ENCODE data around the gene IFI27.

Gene IFI27

DNA sequence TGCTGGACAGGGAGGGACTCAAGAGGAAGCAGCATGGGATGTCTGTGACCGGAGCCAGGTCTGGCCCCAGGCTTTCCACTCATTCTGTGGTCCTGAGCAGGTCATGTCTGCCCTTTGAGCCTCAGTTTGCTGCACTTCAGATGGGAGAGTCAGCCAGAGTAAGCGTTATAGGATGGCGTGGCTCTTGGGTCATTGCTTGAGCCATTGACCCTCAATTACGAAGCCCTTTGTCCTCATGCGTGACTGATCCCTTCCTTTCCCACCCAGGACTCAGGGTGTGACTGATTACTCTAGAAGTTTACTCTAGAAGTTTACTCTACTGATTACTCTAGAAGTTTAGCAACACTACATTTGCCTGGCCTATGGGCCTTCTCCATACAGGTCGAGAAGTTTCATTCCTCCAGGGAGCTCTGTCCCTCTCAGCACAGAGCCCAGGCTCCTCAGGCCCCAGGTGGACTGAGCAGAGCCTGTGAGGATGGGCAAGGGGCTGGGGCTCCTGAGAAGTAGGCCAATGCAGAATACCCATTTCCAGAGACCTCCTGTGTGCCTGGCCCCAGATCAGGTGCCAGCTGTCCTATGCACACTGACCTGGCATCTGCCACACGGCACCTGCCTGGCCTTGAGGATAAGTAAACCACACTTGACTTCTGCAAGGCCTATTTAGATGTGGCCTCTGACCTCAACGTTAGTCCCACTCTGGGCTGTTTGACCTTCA lies 7.6 kb upstream of the IFI27 start:
- DNase-seq (ENCODE audit: low read depth in 2 of 2), result no peak

DNA sequence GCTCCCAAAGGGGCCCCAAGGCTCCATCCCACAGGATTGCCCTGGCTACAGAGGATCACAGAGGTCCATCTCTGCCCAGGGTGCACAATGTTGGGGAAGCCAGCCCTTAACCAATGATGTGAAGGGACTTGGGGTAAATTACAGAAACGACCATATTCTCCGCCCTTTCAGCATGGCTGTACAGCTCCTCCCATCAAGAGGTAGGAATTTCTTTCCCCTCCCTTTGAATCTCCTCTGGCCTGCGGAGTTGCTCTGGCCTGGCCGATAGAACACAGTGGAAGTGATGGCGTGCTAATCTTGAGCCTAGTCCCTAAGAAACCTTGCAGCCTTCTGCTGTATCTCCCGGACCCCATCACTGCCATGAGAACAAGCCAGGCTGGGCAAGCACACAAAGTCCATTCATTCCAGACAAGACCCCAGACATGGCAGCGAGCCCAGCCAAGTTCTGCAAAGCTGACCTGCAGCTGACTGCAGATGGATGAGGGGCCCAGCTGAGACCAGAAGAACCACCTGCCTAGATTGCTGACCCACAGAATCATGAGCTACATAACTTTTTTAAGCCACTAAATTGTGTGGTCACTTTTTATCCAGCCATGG lies 6.9 kb upstream of the IFI27 start:
- no peak for DNase-seq (ENCODE audit: low read depth in 2 of 2)

DNA sequence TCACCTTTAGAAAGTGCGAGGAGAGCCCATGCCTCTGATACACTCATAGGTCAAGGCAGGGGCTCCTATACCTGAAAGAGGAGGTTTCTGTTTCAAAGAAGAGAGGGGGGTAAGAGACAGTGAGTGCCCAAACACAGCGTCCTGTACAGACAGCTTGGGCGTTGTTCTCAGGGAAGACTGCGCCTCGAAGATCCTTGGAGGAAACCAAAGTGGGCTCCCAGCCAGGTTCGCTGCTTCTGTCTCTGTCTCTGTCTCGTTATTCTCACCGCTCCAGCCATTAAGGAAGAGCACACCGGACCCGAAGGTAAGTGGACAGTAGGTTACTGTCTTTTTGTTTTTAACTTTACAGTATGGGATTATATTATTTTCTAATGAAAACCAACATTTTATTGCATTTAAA lies 5.8 kb upstream of the IFI27 start:
- no peak for DNase-seq (ENCODE audit: low read depth in 2 of 2)

DNA sequence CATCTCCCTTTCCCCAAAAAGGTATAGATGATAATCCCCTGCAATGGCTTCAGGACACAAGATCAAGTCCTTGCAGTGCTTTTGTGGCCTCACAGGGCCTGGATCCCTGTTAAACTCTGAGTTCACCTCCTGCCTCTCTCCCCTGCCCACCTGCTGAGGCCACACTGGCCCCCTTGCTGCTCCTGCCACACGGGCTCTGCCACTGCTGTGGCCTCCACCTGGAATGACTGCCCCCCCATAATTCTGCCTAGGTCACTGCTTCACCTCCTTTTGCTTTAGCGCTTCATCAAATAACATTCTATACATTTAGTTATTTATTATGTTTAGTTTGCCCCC lies 653 bp upstream of the IFI27 start:
- no peak for DNase-seq (ENCODE audit: low read depth in 2 of 2)

DNA sequence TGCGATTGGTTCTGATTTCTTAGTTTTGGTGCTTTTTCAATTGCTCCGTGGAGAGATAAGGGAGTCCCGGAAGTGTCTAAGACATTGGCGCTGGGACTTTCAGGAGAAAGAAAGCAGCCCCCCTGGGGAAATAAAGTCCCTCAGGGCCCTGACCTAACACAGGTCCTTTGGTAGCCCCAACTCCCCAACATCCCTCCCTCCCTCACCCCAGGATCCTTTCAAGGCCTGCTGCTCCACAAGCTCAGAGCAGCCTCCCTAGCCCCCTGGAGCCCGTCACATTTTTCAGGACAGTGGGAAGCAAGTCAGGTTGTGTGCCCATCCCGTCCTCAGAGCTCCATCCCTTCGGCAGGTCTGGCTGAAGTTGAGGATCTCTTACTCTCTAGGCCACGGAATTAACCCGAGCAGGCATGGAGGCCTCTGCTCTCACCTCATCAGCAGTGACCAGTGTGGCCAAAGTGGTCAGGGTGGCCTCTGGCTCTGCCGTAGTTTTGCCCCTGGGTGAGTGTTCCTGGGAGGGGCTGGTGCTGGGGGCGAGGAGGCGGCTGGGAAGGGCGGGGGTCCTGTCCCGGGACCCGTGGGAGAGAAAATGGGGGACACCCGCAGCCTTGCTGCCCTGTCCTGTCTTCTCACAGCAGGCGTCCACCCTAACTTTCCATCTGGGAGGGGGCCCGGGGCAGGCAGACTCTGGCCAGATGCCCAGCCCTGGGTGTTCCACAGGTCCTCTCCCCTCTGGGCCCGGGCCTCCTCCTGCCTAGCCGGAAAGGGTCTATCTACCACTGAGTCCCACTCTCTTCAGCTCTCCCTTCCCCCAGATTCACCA lies 950 bp downstream of the IFI27 start:
- no peak for DNase-seq (ENCODE audit: low read depth in 2 of 2)

DNA sequence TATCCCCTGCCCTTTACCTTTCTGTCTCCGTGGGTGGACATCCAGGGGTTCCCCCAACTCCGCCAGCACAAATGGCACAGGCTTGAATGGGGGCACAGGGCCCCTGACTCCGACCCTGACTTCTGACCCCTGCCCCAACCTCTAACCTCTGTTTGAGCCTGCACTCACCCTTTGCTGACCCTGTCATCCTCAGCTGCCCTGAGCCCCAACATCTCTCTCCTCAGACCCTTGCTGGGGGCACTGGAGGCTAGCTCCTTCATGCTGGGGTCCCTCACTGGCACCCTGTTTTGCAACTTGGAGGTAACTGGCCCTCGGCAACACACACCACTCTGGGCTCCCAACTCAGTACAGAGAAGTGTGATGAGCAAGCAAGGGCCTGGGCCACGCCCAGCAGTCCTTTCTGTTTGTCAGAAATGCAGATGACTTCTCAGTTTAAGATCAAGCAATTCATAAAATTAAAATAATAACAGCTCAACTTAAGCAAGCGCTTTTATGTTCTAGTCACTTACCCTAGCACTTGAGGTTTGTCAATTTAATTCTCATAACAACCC lies 2.1 kb downstream of the IFI27 start:
- DNase-seq (ENCODE audit: low read depth in 2 of 2), result no peak

DNA sequence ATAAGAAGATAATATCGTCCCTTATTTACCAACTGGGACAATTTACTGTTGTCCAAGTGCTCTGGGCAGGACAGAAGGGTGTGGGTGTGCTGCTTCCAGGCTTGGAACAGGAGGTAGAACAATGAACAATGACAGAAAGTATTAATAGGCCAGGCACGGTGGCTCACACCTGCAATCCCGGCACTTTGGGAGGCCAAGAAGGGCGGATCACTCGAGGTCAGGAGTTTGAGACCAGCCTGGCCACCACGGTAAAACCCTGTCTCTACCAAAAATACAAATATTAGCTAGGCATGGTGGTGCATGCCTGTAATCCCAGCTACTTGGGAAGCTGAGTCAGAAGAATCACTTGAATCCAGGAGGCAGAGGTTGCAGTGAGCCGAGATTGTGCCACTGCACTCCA lies 2.5 kb downstream of the IFI27 start:
- DNase-seq (ENCODE audit: low read depth in 2 of 2), result no peak

DNA sequence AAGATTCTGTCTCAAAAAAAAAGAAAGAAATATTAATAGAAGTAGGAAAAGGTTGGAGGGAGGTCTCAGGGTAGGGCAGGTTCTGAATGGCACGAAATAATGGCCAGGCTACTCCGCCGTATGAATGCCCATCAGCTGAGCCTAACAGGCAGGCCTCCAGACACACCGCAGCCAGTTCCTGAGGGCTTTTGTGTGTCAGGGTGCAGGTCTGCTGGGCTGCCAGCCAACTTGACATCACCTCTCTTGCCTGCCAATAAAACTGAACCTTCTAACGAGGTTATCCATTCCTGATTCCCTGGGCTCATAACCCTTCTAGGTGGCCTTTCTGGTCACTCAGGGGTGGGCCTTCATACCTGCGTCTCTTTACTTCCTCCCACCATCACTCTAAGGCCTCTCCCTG lies 3.0 kb downstream of the IFI27 start:
- no peak for DNase-seq (ENCODE audit: low read depth in 2 of 2)

DNA sequence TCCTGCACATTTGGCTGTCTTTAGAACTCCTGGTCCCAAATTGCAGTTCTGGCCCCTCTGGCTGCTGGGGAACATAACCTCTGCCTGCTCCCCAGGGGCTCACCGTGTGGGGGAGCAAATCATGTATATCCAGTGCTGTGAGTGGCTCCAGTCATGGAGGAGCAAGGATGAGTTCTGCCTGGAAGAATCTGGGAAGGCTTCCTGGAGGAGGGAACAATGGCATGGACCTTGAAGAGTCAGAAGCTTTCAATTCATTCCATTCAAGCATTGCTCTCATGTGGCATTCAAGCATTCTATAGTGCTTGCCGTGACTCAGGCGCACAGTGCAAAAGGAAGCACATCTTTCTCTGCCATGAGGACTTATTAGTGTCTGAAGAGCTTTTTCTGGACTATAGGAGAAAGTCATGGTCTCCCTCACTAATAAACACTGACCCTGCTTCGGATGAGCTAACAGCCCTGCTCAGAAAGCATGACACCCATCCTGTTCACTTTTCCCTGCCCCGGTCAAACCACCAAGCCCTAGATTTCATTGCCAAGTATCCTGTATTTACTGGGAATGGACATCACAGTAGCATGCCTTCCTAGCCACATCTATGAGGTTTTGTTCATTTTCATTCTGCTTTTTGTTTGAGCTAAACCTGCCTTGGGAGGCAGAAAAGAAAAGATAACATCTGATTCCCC lies 3.5 kb downstream of the IFI27 start:
- DNase-seq (ENCODE audit: low read depth in 2 of 2), result no peak

DNA sequence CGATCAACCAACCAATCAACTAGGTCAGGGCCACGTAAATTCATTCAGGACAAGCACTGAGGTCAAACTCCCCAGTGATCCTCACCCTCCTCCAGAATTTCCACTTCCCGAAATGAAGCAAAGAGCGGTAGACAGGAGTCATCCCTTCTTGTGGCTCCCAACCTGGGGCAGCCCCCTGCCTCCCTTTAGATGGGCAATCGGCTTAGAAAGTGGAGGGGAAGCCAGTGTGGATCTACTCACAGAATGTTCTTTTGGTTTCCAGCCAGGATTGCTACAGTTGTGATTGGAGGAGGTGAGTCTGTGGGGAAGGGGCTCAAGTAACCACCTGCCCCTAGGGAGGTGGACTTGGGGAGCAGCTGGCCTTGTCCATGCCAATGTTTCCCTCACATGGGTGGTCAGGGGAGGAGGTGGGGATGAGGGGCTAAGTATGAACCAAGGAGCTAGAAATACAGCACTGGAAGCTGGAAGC lies 4.1 kb downstream of the IFI27 start:
- no peak for DNase-seq (ENCODE audit: low read depth in 2 of 2)

DNA sequence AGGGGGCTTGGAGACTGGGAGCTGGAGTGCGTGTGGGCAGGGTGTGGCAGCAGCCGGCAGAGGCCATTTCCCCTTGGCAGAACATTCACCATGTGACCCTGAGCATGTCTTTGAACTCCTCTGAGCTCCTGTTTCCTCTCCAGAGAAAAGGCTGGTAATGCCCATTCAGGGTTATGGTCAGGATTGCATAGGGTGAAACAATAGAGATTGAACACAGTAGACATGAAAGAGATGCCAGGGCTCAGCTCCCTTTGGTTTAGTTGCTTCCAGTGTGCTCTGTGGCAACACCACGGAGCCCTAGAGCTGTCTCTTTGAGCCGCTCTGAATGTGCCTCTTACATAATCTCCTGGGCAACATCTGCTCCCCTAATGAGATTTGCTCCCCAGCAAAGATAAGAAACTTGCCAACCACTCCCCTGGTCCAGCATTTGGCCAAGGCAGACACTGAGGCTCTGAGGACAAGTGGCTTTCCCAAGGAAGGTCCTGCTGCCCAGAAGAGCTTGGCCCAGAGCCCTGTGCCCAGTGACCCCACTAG lies 4.6 kb downstream of the IFI27 start:
- DNase-seq (ENCODE audit: low read depth in 2 of 2), result no peak

DNA sequence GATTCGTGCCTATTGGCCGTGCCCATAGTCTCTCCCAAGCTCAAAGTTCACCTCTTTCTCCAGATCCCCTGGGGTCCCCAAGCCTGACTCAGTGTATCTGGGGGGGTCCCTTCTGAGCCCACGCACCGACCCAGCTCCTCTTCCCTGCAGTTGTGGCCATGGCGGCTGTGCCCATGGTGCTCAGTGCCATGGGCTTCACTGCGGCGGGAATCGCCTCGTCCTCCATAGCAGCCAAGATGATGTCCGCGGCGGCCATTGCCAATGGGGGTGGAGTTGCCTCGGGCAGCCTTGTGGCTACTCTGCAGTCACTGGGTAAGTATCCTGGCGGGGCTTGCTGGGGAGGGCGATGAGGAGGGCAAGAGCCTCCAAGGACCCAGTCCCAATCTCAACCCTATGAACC lies 5.1 kb downstream of the IFI27 start:
- DNase-seq (ENCODE audit: low read depth in 2 of 2), result no peak

DNA sequence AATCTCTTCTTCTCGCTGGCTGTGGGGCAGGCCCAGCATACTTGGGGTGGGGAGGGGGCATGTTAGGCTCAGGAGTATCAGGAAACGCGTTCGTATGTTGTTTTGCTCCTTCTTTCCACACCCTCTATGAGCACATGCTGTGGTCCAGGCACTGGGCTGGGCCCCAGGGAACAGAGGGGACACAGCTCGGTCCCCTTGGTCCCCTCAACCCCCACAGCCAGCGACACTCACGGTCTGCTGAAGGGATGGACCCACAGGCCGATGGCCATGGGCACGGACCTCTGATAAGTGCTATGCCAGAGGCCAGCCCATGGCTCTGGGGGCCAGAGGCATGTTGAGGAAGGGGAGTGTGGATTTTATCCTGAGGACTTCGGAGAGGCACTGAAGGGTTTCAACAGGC lies 6.2 kb downstream of the IFI27 start:
- DNase-seq (ENCODE audit: low read depth in 2 of 2), result no peak

DNA sequence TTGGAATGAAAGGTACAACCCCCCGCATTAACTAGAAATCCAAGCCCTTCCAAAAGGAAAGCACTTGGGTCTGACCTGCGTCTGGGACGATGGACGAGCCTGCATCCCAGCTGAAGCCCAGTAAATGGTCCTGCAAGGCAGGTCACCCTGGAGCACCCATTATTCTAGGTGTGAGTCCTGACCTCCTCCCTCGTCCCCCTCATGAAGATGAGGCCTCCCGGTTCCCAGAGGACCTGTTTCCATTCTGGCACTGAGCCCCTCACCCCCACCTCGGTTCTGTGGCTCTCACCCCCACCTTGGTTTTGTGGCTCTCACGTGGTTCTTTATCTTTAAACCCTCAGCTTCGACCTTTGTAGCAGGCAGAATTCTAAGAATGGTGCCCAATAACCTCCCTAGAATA lies 7.3 kb downstream of the IFI27 start:
- DNase-seq (ENCODE audit: low read depth in 2 of 2), result no peak

DNA sequence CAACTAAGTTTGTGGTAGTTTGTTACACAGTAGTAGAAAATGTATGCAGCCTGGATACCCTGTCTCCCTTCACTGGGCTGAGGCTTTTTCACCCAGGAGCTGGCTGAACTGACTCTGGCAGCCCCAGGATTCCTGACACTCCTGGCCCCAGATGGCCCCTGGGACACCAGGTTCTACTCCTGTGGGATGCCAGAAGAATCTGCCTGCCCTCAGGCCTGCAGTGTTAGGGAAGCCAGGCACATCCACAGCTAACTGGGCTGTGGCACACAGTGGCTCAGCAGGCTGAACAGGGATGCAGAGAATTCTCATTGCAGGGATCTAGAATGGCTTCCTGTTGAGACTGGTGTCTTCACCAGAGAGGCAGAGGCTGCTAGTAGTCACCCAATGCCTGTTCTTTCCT lies 8.5 kb downstream of the IFI27 start:
- DNase-seq (ENCODE audit: low read depth in 2 of 2), result no peak

DNA sequence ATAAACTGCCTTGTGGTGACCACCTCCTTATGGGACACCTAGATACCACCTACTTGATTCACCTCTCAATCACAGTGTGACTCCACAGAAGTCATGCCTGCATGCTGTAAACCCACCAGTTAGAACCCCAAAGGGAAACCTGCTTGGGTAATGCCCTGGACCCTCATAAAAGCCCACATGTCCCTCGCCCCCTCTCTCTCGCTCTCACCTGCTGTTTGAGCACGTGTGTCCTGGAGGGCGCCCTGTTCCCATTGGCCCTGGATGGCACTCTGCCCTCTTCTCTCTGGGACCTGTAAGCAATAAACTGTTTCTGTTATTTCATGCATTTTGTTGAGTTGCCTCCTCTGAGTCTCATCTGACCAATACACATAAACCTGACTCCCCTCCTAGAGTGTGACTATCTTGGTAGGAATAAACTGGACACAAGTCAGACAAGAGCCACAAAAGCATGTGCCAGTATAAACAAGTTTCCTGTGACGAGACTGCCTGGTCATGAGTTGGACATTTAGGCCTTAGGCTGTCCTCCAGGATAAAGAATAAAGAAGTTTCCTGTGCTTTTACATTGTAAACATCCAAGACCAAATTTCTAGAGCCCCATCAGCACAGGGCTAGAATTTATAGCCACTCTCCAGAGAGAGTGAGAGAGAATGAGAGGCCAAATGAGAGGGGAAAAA lies 10.3 kb downstream of the IFI27 start:
- DNase-seq (ENCODE audit: low read depth in 2 of 2), result no peak

DNA sequence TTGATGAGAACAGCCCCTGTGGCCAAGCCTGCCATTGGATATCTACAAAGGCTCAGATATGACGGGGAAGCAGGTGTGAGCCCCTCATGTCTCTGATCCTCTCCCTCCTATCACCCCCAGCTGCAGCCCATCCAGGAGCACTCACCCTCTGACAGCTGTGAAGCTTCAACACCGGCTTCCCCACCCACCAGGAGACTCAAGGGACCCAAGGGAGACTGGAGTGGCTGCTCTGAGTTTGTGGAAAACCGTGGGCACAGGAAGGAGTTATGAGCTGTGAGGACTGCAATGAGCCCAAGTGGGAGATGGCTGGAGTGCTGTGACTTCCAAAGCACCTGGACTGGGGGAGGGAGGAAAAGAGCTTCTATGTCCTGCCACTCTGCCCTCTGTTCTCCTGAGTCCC lies 10.9 kb downstream of the IFI27 start:
- DNase-seq (ENCODE audit: low read depth in 2 of 2), result no peak

DNA sequence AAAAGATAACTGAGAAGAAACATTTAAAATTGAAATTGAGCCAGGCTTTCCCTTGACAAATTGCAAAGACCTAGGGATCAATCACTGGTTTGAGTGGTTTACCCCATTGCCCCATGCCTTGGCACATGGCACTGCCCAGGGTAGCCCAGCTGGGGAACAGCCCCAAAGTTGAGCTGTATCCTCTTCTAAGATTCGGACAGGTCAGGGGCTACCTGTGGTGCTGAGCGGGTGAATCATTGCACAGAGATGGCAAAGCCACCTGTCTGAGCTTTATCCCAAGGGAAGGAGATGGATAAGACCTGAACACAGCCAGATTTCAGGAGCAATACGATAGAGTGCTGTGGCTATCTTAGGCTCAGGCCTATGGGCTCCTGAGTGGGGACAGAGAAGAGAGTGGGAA lies 11.9 kb downstream of the IFI27 start:
- no peak for DNase-seq (ENCODE audit: low read depth in 2 of 2)

DNA sequence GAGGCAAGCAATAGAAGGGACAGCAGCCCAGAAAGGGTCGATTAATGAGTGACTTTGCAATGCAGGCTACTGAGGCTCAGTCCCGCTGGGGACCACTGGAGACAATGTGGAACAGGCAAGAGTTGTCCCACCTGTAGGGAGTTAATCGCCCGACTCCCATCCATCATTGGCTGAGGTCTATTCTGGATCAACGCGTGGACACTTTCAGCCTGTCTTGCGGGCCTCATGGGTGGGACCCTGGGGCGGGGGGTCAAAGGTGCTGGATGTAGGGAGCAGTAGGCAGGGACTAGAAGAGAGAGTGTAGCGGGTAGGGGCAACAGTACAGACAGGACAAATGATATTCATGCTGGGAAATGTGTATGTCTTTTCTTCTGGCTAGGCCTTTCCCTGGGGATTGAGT lies 12.8 kb downstream of the IFI27 start:
- DNase-seq (ENCODE audit: low read depth in 2 of 2), result no peak

DNA sequence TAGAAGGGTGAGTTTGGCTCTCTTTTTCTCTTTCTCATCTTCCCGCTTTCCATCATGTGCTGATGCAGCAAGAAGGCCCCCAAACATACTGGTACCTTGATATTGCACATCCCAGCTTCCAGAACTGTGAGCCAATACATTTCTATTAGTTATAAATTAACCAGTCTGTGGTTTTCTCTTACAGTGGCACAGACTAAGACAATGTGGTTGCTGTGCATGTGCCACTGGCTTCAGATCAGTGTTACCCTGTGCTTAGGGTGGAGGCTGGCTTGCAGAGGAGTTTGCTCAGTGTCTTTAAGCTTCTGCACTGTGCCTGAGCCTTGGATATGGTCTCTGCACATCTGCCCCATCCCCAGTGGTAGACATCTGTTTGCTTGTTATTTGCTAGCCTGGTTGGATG lies 13.3 kb downstream of the IFI27 start:
- DNase-seq (ENCODE audit: low read depth in 2 of 2), result no peak

DNA sequence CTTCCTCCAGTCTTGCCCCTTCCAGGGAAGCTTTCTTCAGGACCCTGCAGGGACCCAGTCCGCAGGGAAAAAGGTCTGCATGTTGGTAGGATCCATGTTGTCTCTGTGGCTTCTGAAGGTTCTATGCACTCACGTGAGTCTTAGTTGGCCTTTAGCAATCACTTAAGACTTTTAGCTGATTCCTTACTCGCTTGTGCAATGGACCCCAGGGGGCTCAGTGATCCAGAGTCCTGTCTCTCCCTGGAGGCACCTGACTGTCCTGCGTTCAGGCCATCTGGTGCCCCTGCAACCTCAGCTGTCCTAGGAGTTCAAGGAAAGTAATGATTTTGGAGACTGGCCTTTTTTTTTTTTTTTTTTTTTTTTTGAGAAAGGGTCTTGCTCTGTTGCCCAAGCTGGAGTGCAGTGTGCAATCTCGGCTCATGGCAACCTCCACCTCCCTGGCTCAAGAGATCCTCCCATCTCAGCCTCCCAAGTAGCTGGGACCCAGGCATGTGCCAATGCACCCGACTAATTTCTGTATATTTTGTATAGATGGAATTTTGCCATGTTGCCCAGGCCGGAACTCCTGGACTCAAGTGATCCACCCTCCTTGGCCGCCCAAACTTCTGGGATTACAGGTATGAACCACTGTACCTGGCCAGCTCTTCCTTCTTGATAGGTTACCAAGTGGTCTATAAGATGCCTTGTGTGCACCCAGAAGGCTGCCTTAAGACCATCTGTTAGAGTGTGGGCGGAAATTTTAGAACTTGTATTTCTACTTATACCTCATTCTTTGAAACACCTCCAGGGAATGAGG lies 14.2 kb downstream of the IFI27 start:
- DNase-seq (ENCODE audit: low read depth in 2 of 2), result no peak

Data from stimulated activated CD8-positive, alpha-beta memory T cell treated with anti-CD3 and anti-CD28 coated beads, Interleukin-15, amount 100 ng/mL, for 4 hours (primary cell).